ENCODE data around the gene CORIN.

DNA sequence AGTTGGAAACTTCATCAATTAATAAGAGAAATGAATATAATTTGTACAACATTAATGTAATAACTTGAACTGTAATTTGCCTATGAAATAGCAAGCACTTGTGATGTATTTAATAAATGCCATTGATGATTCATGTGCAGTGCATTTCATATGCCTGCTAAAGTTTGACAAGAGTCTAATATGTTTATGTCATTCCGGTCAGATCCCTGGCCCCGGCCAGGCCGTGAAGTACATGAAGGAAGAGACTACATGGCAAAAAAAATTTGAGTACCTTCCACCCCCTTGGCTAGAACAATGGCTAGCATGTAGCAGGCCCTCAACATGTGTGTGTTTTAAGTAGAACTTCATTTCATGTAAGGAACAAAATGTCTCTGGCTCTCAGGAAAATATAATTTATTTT is 191.5 kb downstream of the CORIN start:
- TF ChIP-seq TAF1 (IDR thresholded peaks at IDR 0.05; ENCODE audit: borderline replicate concordance, low read depth, low read length) (no peak), RB1 (IDR thresholded peaks at IDR 0.05; ENCODE audit: borderline replicate concordance) (no peak), ESRRA (IDR thresholded peaks at IDR 0.05; ENCODE audit: low read length) (no peak), POLR2A (IDR thresholded peaks at IDR 0.05; ENCODE audit: low read depth, low read length) (no peak), IKZF2 (IDR thresholded peaks at IDR 0.05) (no peak), ZBED1 (IDR thresholded peaks at IDR 0.05; ENCODE audit: borderline replicate concordance) (no peak), RAD21 (IDR thresholded peaks at IDR 0.05; ENCODE audit: insufficient read depth, low read depth, low read length) (no peak), SMC3 (IDR thresholded peaks at IDR 0.05; ENCODE audit: borderline replicate concordance, low read length) (no peak), CEBPB (IDR thresholded peaks at IDR 0.05; ENCODE audit: borderline replicate concordance in 1 of 2, low read depth in 2 of 2, low read length in 2 of 2) (no peak)
- TF ChIP-seq, protein P1, sequence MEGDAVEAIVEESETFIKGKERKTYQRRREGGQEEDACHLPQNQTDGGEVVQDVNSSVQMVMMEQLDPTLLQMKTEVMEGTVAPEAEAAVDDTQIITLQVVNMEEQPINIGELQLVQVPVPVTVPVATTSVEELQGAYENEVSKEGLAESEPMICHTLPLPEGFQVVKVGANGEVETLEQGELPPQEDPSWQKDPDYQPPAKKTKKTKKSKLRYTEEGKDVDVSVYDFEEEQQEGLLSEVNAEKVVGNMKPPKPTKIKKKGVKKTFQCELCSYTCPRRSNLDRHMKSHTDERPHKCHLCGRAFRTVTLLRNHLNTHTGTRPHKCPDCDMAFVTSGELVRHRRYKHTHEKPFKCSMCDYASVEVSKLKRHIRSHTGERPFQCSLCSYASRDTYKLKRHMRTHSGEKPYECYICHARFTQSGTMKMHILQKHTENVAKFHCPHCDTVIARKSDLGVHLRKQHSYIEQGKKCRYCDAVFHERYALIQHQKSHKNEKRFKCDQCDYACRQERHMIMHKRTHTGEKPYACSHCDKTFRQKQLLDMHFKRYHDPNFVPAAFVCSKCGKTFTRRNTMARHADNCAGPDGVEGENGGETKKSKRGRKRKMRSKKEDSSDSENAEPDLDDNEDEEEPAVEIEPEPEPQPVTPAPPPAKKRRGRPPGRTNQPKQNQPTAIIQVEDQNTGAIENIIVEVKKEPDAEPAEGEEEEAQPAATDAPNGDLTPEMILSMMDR (IDR thresholded peaks at IDR 0.05 in 2 of 3, conservative IDR thresholded peaks at IDR 0.05 in 1 of 3; ENCODE audit: control insufficient read depth in 2 of 3, extremely low read depth in 1 of 3, insufficient read depth in 1 of 3, low read depth in 3 of 3, low read length in 3 of 3), result no peak
- TF ChIP-seq, protein P2, sequence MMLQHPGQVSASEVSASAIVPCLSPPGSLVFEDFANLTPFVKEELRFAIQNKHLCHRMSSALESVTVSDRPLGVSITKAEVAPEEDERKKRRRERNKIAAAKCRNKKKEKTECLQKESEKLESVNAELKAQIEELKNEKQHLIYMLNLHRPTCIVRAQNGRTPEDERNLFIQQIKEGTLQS (IDR thresholded peaks at IDR 0.05; ENCODE audit: borderline replicate concordance, extremely low read depth, low read depth, low read length), result no peak
- TF ChIP-seq, protein P3, sequence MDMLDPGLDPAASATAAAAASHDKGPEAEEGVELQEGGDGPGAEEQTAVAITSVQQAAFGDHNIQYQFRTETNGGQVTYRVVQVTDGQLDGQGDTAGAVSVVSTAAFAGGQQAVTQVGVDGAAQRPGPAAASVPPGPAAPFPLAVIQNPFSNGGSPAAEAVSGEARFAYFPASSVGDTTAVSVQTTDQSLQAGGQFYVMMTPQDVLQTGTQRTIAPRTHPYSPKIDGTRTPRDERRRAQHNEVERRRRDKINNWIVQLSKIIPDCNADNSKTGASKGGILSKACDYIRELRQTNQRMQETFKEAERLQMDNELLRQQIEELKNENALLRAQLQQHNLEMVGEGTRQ (IDR thresholded peaks at IDR 0.05; ENCODE audit: borderline replicate concordance, low read depth, low read length), result no peak

Measured in GM12878 (cell line).